Endothelial cell of umbilical vein (primary cell): ENCODE data around the gene CYTIP. TPM values are rescaled to one million over a fixed set of nuclear protein-coding genes. Genes with fewer than 3 reads are reported as not detected.
"Not testable (repeated sequence)": the region's sequence is repeated elsewhere in the genome, so short reads cannot be mapped to it uniquely, and the experiment has no call there.

Experiments used
- BruUV-seq: library from RNA; stranded (reverse); fragments of 400-500 nt; replicated peaks from 2 replicates; lab custom pipeline; 2021; lab: Mats Ljungman, UMichigan
- CTCF ChIA-PET: fragments of 300-600, 350-600 bp; sonication (Branson Sonifier 250); formaldehyde crosslinking; loops from one replicate; lab custom pipeline; 2021; ENCODE audit warnings: antibody characterized with exemption, inconsistent platforms; lab: Charles Lee
- POLR2A ChIA-PET: fragments of 300-600, 350-600 bp; sonication (Branson Sonifier 250); formaldehyde crosslinking; loops from one replicate; lab custom pipeline; 2021; ENCODE audit warnings: antibody characterized with exemption, inconsistent platforms; lab: Charles Lee
- DNase-seq: peaks from one replicate; pipeline ENCODE4 v3.0.0-alpha.2; 2011; ENCODE audit warnings: low read depth, low spot score
- FAIRE-seq: peaks from 2 replicates; lab custom pipeline; 2011; peaks lifted over from hg19 to GRCh38; lab: Jason Lieb, UNC
- H2AFZ ChIP-seq: 2 replicates; pipeline ENCODE4 v1.6.0; 2012; ENCODE audit warnings: low read depth, low read length, control low read depth, inconsistent platforms
- H3K27ac ChIP-seq: 2 replicates; pipeline ENCODE4 v1.5.1; 2011; ENCODE audit warnings: low read depth, mild to moderate bottlenecking, control low read depth, low read length, moderate library complexity; ENCODE audit not compliant: insufficient read depth
- H3K27me3 ChIP-seq, 2 experiments: 2 replicates each; pipeline versions ENCODE4 v1.6.0 to v1.6.1; 2011; ENCODE audit warnings: low read length in 2 of 2, mixed read lengths in 1 of 2; ENCODE audit not compliant: control insufficient read depth in 2 of 2, insufficient read depth in 2 of 2
- H3K36me3 ChIP-seq, 2 experiments: 2 replicates in 1 of 2; 3 replicates in 1 of 2; pipeline ENCODE4 v1.5.1; 2011; ENCODE audit warnings: low read length in 2 of 2, mild to moderate bottlenecking in 1 of 2, moderate library complexity in 1 of 2; ENCODE audit not compliant: control insufficient read depth in 2 of 2, insufficient read depth in 2 of 2; ENCODE audit errors: extremely low read depth in 1 of 2
- H3K4me1 ChIP-seq: 3 replicates; pipeline ENCODE4 v1.5.1; 2011; ENCODE audit warnings: mild to moderate bottlenecking, low read length; ENCODE audit not compliant: control insufficient read depth, insufficient read depth; ENCODE audit errors: extremely low read depth
- H3K4me2 ChIP-seq: 2 replicates; pipeline ENCODE4 v1.6.1; 2011; ENCODE audit warnings: low read length, control low read depth, mixed read lengths; ENCODE audit not compliant: insufficient read depth
- H3K4me3 ChIP-seq, 3 experiments: fragments of 200-600 bp in 1 of 3; sonication (generic), shearing (Covaris generic) in 1 of 3; replicated peaks in 1 of 3; 2 replicates each; pipeline ENCODE4 v1.5.1; 2011 to 2016; ENCODE audit warnings: control low read depth in 3 of 3, low read length in 3 of 3, mild to moderate bottlenecking in 2 of 3, inconsistent platforms in 1 of 3, low read depth in 1 of 3, moderate library complexity in 1 of 3; ENCODE audit not compliant: insufficient read depth in 1 of 3
- H3K79me2 ChIP-seq: 2 replicates; pipeline ENCODE4 v1.6.0; 2012; ENCODE audit warnings: low read length, inconsistent platforms; ENCODE audit not compliant: control insufficient read depth, insufficient read depth
- H3K9ac ChIP-seq: replicated peaks from 2 replicates; pipeline ENCODE3; 2011; ENCODE audit warnings: low read length, control low read depth; ENCODE audit not compliant: insufficient read depth; ENCODE audit errors: extremely low read depth
- H3K9me1 ChIP-seq: replicated peaks from 3 replicates; pipeline ENCODE4 v1.6.0; 2011; ENCODE audit warnings: mild to moderate bottlenecking, low read length; ENCODE audit not compliant: control insufficient read depth, insufficient read depth; ENCODE audit errors: extremely low read depth
- H3K9me3 ChIP-seq: replicated peaks from 2 replicates; pipeline ENCODE4 v1.5.1; 2012; ENCODE audit warnings: low read length, inconsistent platforms; ENCODE audit not compliant: control insufficient read depth, insufficient read depth
- H4K20me1 ChIP-seq: replicated peaks from 2 replicates; pipeline ENCODE3; 2011; ENCODE audit warnings: mild to moderate bottlenecking, low read length; ENCODE audit not compliant: control insufficient read depth, insufficient read depth; ENCODE audit errors: extremely low read depth
- CTCF ChIP-seq, 2 donors: IDR thresholded peaks; 1 replicate in 1 of 2; 2 replicates in 1 of 2; pipeline ENCODE4 v1.5.1; 2011; ENCODE audit warnings: low read length in 2 of 2, mild to moderate bottlenecking in 2 of 2, moderate library complexity in 2 of 2, control low read depth in 1 of 2, inconsistent platforms in 1 of 2, low read depth in 1 of 2; ENCODE audit not compliant: insufficient read depth in 1 of 2; ENCODE audit errors: extremely low read depth in 1 of 2
- EZH2 ChIP-seq: IDR thresholded peaks from 2 replicates; pipeline ENCODE4 v1.6.1; 2012; ENCODE audit warnings: borderline replicate concordance, low read depth, mild to moderate bottlenecking, moderate library complexity, low read length, inconsistent platforms; ENCODE audit not compliant: severe bottlenecking
- FOS ChIP-seq: IDR thresholded peaks from 2 replicates; pipeline ENCODE4 v1.6.1; 2011; ENCODE audit warnings: mild to moderate bottlenecking, low read length, moderate library complexity, borderline replicate concordance; ENCODE audit not compliant: insufficient read depth
- GATA2 ChIP-seq: IDR thresholded peaks from 2 replicates; pipeline ENCODE4 v1.7.0; 2011; ENCODE audit warnings: low read depth, mild to moderate bottlenecking, moderate library complexity, mixed read lengths, low read length; ENCODE audit not compliant: insufficient read length, insufficient read depth
- JUN ChIP-seq: IDR thresholded peaks from 2 replicates; pipeline ENCODE4 v1.6.1; 2011; ENCODE audit warnings: borderline replicate concordance, low read depth; ENCODE audit not compliant: insufficient read length, insufficient read depth
- MAX ChIP-seq: IDR thresholded peaks from 2 replicates; pipeline ENCODE4 v1.6.1; 2011; ENCODE audit not compliant: insufficient read depth, insufficient read length
- MYC ChIP-seq: IDR thresholded peaks from one replicate; pipeline ENCODE4 v1.6.1; 2011; ENCODE audit warnings: mild to moderate bottlenecking, low read depth, low read length
- POLR2A ChIP-seq: IDR thresholded peaks from 2 replicates; pipeline ENCODE4 v1.6.1; 2012; ENCODE audit warnings: low read depth, mild to moderate bottlenecking, control low read depth, low read length
- POLR2AphosphoS5 ChIP-seq: IDR thresholded peaks from 2 replicates; pipeline ENCODE4 v1.6.1; 2012; ENCODE audit warnings: low read depth, mild to moderate bottlenecking, control low read depth, low read length, moderate library complexity; ENCODE audit not compliant: insufficient read depth
- dilution Hi-C: fragments of 300-500 bp; cut with MboI; formaldehyde crosslinking; loops from one replicate; pipeline ENCODE4 v1.15.0; 2019; ENCODE audit warnings: low sequenced_read_pairs; ENCODE audit not compliant: extremely low pct_ligation_motif_present
- intact Hi-C: fragments of 100-400 bp; cut with micrococcal nuclease; formaldehyde crosslinking; loops from one replicate; pipeline ENCODE4 v1.10.0; 2022
- polyA plus RNA-seq, 4 experiments: library from polyadenylated mRNA; depleted of rRNA in 3 of 4; stranded (reverse) in 3 of 4; unstranded in 1 of 4; fragments of >200 nt; gene quantifications; 2 replicates each; pipeline versions ENCODE4 v1.2.1 to v1.2.3, GENCODE V29; 2011 to 2012; ENCODE audit warnings: missing spikeins in 1 of 4
- total RNA-seq: library from RNA; stranded (reverse); gene quantifications from 2 replicates; pipeline ENCODE4 v1.2.3, GENCODE V29; 2021

The CYTIP gene
- total and polyA plus RNA-seq, 2 donors (not counting 3 experiments of a cell fraction or from before 2014, with no cell fraction given) = not detected

- Histone ChIP-seq H3K79me2 (no peaks in the 10 kb centered on the region), H2AFZ (no peak overlapping the region), H4K20me1 (no peaks in the 10 kb centered on the region), H3K9me1 (no peaks in the 10 kb centered on the region), H3K9ac (no peak overlapping the region), H3K4me1 (no peaks in the 10 kb centered on the region), H3K27ac (no peak overlapping the region), H3K4me2 (no peak overlapping the region), H3K9me3 (no peaks in the 10 kb centered on the region), H3K36me3 (no peaks in the 10 kb centered on the region), H3K4me3 (no peak overlapping the region), H3K27me3 (no peaks in the 10 kb centered on the region)
- no TSS peak for BruUV-seq
- ChIA-PET POLR2A (no interaction called here), CTCF (no interaction called here)
- dilution Hi-C loops (no loop called here), intact Hi-C loops (no loop called here)
- FAIRE-seq (no peak), DNase-seq (no peak)
- TF ChIP-seq CTCF (IDR thresholded peaks at IDR 0.05; ENCODE audit: extremely low read depth in 1 of 2, insufficient read depth in 1 of 2, low read depth in 1 of 2, low read length in 2 of 2) (no peak), GATA2 (no peak), FOS (no peak), POLR2AphosphoS5 (no peak), MYC (no peak), MAX (no peak), POLR2A (no peak), EZH2 (no peak), JUN (no peak)
These were observed 32.1 kb downstream of the CYTIP start for GRCh38 chr2:157411624-157412336.

GRCh38 chr2:157405398-157405797, 38.5 kb downstream of the CYTIP start:
- H3K79me2 ChIP-seq, H3K4me2 ChIP-seq, H3K9ac ChIP-seq, BruUV-seq, H4K20me1 ChIP-seq, H3K9me3 ChIP-seq, POLR2A ChIA-PET, intact Hi-C loops, H3K4me3 ChIP-seq, H3K9me1 ChIP-seq, H3K4me1 ChIP-seq, H2AFZ ChIP-seq, CTCF ChIA-PET, dilution Hi-C loops, H3K36me3 ChIP-seq, H3K27ac ChIP-seq, DNase-seq, FAIRE-seq, H3K27me3 ChIP-seq: not testable (repeated sequence)
